ENCODE measurements around the gene KNL1. TPM values are rescaled to one million over a fixed set of nuclear protein-coding genes. Genes with fewer than 3 reads are reported as not detected.

The KNL1 gene
- total and polyA plus RNA-seq, 5 donors = 0.14 to 1.6 (median 0.47) TPM

- no peak overlapping the region for H3K4me3 ChIP-seq (ENCODE audit: low read length)
- H3K9me3 ChIP-seq (ENCODE audit: control insufficient read depth, low read length) = no peaks in the 10 kb centered on the region
- ATAC-seq (no peak), DNase-seq (no peak)
- H3K4me1 ChIP-seq (ENCODE audit: control insufficient read depth, insufficient read depth, low read length) = peaks cover 7% of the 10 kb centered on the region
- no peaks in the 10 kb centered on the region for H3K27me3 ChIP-seq (ENCODE audit: control insufficient read depth, insufficient read depth)
- intact Hi-C loops (cut with DNase I) = loop anchor here in 1 of 4 donors (10.0 kb wide), 1 partner anchor 199 kb away; the partner anchor contains the start of gene VPS18
- WGBS = 81% methylated on average over 11 of the region's 11 CpGs
- no peak overlapping the region for H3K27ac ChIP-seq (ENCODE audit: low read length)
Measured at GRCh38 chr15:40696228-40696627, 102.2 kb downstream of the KNL1 start.

GRCh38 chr15:40697916-40698315 lies 103.9 kb downstream of the KNL1 start:
- 95% methylated on average over 7 of the region's 7 CpGs for WGBS
- intact Hi-C loops (cut with DNase I) = loop anchor here in 1 of 4 donors (10.0 kb wide), 1 partner anchor 197 kb away; the partner anchor contains the start of gene VPS18

GRCh38 chr15:40702077-40702476 lies 108.0 kb downstream of the KNL1 start:
- no peak for DNase-seq
- Histone ChIP-seq H3K4me3 (ENCODE audit: low read length) (no peak overlapping the region), H3K9me3 (ENCODE audit: control insufficient read depth, low read length) (no peaks in the 10 kb centered on the region), H3K4me1 (ENCODE audit: control insufficient read depth, insufficient read depth, low read length) (no peaks in the 10 kb centered on the region), H3K27me3 (ENCODE audit: control insufficient read depth, insufficient read depth) (no peaks in the 10 kb centered on the region), H3K27ac (ENCODE audit: low read length) (no peak overlapping the region)
- intact Hi-C loops (cut with DNase I) = no loop called here
- 92% methylated on average over 7 of the region's 7 CpGs for WGBS
- no peak for ATAC-seq

More at GRCh38 chr15:40697916-40698315, 103.9 kb downstream of the KNL1 start:
- Histone ChIP-seq H3K27ac (ENCODE audit: low read length) (no peak overlapping the region), H3K9me3 (ENCODE audit: control insufficient read depth, low read length) (no peaks in the 10 kb centered on the region), H3K4me3 (ENCODE audit: low read length) (no peak overlapping the region), H3K4me1 (ENCODE audit: control insufficient read depth, insufficient read depth, low read length) (peaks cover 7% of the 10 kb centered on the region), H3K27me3 (ENCODE audit: control insufficient read depth, insufficient read depth) (no peaks in the 10 kb centered on the region)
- no peak for DNase-seq
- no peak for ATAC-seq

GRCh38 chr15:40706121-40706520 lies 112.1 kb downstream of the KNL1 start:
- WGBS = 97% methylated on average over 2 of the region's 2 CpGs
- Histone ChIP-seq H3K4me3 (ENCODE audit: low read length) (no peak overlapping the region), H3K27ac (ENCODE audit: low read length) (no peak overlapping the region), H3K27me3 (ENCODE audit: control insufficient read depth, insufficient read depth) (no peaks in the 10 kb centered on the region), H3K4me1 (ENCODE audit: control insufficient read depth, insufficient read depth, low read length) (no peaks in the 10 kb centered on the region), H3K9me3 (ENCODE audit: control insufficient read depth, low read length) (no peaks in the 10 kb centered on the region)
- no peak for ATAC-seq
- no peak for DNase-seq
- intact Hi-C loops (cut with DNase I) = no loop called here

Other genes with a start within 250 kb of the KNL1 start
- gene PHGR1, start 243.2 kb upstream of the KNL1 start, total RNA-seq = not detected
- gene PHGR1, start 243.2 kb upstream of the KNL1 start, polyA plus RNA-seq = not detected
- gene DISP2, start 236.0 kb upstream of the KNL1 start, total RNA-seq = 1 to 10 TPM in 2 of 4 donors, under 1 TPM in 2; 0.85 to 4.6 (median 0.97) TPM
- 2.4 TPM for gene DISP2, start 236.0 kb upstream of the KNL1 start, polyA plus RNA-seq
- gene KNSTRN, start 211.5 kb upstream of the KNL1 start, total RNA-seq = 1 to 10 TPM; 8.9 to 10.0 (median 9.3) TPM
- 9.4 TPM for gene KNSTRN, start 211.5 kb upstream of the KNL1 start, polyA plus RNA-seq
- gene IVD, start 188.5 kb upstream of the KNL1 start, total RNA-seq = 10 to 100 TPM; 60.5 to 85.6 (median 75.4) TPM
- gene IVD, start 188.5 kb upstream of the KNL1 start, polyA plus RNA-seq = 60.5 TPM
- gene BAHD1, start 153.3 kb upstream of the KNL1 start, total RNA-seq = 10 to 100 TPM; 15.4 to 17.8 (median 16.9) TPM
- gene BAHD1, start 153.3 kb upstream of the KNL1 start, polyA plus RNA-seq = 11.6 TPM
- gene CHST14, start 123.3 kb upstream of the KNL1 start, total RNA-seq = 10 to 100 TPM; 11.5 to 13.9 (median 12.5) TPM
- gene CHST14, start 123.3 kb upstream of the KNL1 start, polyA plus RNA-seq = 11.6 TPM
- gene CCDC32, start 29.2 kb upstream of the KNL1 start, total RNA-seq = 10 to 100 TPM; 23.1 to 27.8 (median 24.7) TPM
- gene CCDC32, start 29.2 kb upstream of the KNL1 start, polyA plus RNA-seq = 33.7 TPM
- gene RPUSD2, start 24.9 kb upstream of the KNL1 start, total RNA-seq = 1 to 10 TPM; 8.0 to 9.7 (median 9.0) TPM
- 7.6 TPM for gene RPUSD2, start 24.9 kb upstream of the KNL1 start, polyA plus RNA-seq
- 1 to 10 TPM in 2 of 4 donors, under 1 TPM in 2; 0.20 to 1.4 (median 0.81) TPM for gene RAD51, start 100.9 kb downstream of the KNL1 start, total RNA-seq
- gene RAD51, start 100.9 kb downstream of the KNL1 start, polyA plus RNA-seq = 0.25 TPM
- gene RMDN3, start 161.0 kb downstream of the KNL1 start, total RNA-seq = 10 to 100 TPM; 15.4 to 21.0 (median 18.0) TPM
- 17.6 TPM for gene RMDN3, start 161.0 kb downstream of the KNL1 start, polyA plus RNA-seq
- gene GCHFR, start 169.8 kb downstream of the KNL1 start, total RNA-seq = 10 to 100 TPM in 1 of 4 donors, 1 to 10 TPM in 3; 6.1 to 11.5 (median 7.6) TPM
- 14.9 TPM for gene GCHFR, start 169.8 kb downstream of the KNL1 start, polyA plus RNA-seq
- gene C15orf62, start 175.7 kb downstream of the KNL1 start, total RNA-seq = under 1 TPM; 0.17 to 0.41 (median 0.31) TPM
- 0.25 TPM for gene C15orf62, start 175.7 kb downstream of the KNL1 start, polyA plus RNA-seq
- 10 to 100 TPM; 14.4 to 25.7 (median 19.3) TPM for gene ZFYVE19, start 212.8 kb downstream of the KNL1 start, total RNA-seq
- 15.6 TPM for gene ZFYVE19, start 212.8 kb downstream of the KNL1 start, polyA plus RNA-seq
- gene DNAJC17, start 213.2 kb downstream of the KNL1 start, total RNA-seq = 10 to 100 TPM; 17.1 to 19.6 (median 18.8) TPM
- gene DNAJC17, start 213.2 kb downstream of the KNL1 start, polyA plus RNA-seq = 30.6 TPM
- not detected for gene PPP1R14D, start 234.5 kb downstream of the KNL1 start, total RNA-seq
- gene PPP1R14D, start 234.5 kb downstream of the KNL1 start, polyA plus RNA-seq = not detected
- gene SPINT1, start 249.8 kb downstream of the KNL1 start, total RNA-seq = 1 to 10 TPM in 1 of 4 donors, under 1 TPM in 3; 0.46 to 1.1 (median 0.66) TPM
- gene SPINT1, start 249.8 kb downstream of the KNL1 start, polyA plus RNA-seq = 0.43 TPM

All from right cardiac atrium (tissue), 5 donors.